RCC 7860 (cell line): ENCODE measurements around the gene PADI3.
"Not testable (repeated sequence)": the region's sequence is repeated elsewhere in the genome, so short reads cannot be mapped to it uniquely, and the experiment has no call there.

Experiments
- DNase-seq: peaks from one replicate; pipeline ENCODE4 v3.0.0-alpha.2; 2015; ENCODE audit warnings: low spot score
- FAIRE-seq: peaks from 2 replicates; lab custom pipeline; 2012; peaks lifted over from hg19 to GRCh38; lab: Jason Lieb, UNC

PADI3 gene

GRCh38 chr1:17321857-17322390 lies 73.0 kb downstream of the PADI3 start:
- DNase-seq, FAIRE-seq: not testable (repeated sequence)

- FAIRE-seq (peak; percentile 69), DNase-seq (no peak)
Observed at GRCh38 chr1:17328855-17329254, 80.0 kb downstream of the PADI3 start.

GRCh38 chr1:17329610-17330009 lies 80.7 kb downstream of the PADI3 start:
- DNase-seq (no peak), FAIRE-seq (no peak)

- FAIRE-seq (no peak), DNase-seq (no peak)
Observed at GRCh38 chr1:17330856-17331255, 82.0 kb downstream of the PADI3 start.

- no peak for DNase-seq
- FAIRE-seq = no peak
Observed at GRCh38 chr1:17333081-17333480, 84.2 kb downstream of the PADI3 start.
